ENCODE data around the gene CHTOP. TPM values are rescaled to one million over a fixed set of nuclear protein-coding genes. Genes with fewer than 3 reads are reported as not detected.

The CHTOP gene
- total and polyA plus RNA-seq, 4 donors, result 51.2 to 76.6 (median 58.4) TPM

- ATAC-seq (ENCODE audit: insufficient read depth, low FRiP score), result no peak
Observed at GRCh38 chr1:153646672-153647345, 12.9 kb downstream of the CHTOP start.

GRCh38 chr1:153647346-153647714, 13.5 kb downstream of the CHTOP start:
- no peaks in the 10 kb centered on the region for H3K9me3 ChIP-seq (ENCODE audit: control insufficient read depth in 4 of 4, insufficient read depth in 3 of 4, low read length in 3 of 4)
- no peak for ATAC-seq (ENCODE audit: insufficient read depth, low FRiP score)
- H3K27ac ChIP-seq (ENCODE audit: low read depth in 1 of 2, low read length in 1 of 2), result peak overlapping the region in 1 of 2 donors; percentile 13
- H3K4me1 ChIP-seq (ENCODE audit: control insufficient read depth in 5 of 5, insufficient read depth in 5 of 5, low read length in 5 of 5), result peaks cover 0 to 5% (median 0%) of the 10 kb centered on the region in 5 donors
- WGBS, 2 donors, result 69 to 73% methylated on average over 2 of the region's 2 CpGs
- DNase-seq, result peak in 1 of 3 donors; percentile 23
- no peak for TF ChIP-seq CTCF (IDR thresholded peaks at IDR 0.05; ENCODE audit: control extremely low read depth, extremely low read depth)
- no peak overlapping the region for H3K9ac ChIP-seq (ENCODE audit: insufficient read depth in 1 of 2, low read length in 2 of 2)
- no peaks in the 10 kb centered on the region for H3K27me3 ChIP-seq (ENCODE audit: control insufficient read depth in 3 of 3, insufficient read depth in 3 of 3, low read length in 2 of 3)
- H3K4me3 ChIP-seq, result no peak overlapping the region
- peaks cover 22 to 33% (median 23%) of the 10 kb centered on the region in 4 donors for H3K36me3 ChIP-seq (ENCODE audit: control insufficient read depth in 4 of 4, insufficient read depth in 4 of 4, low read length in 4 of 4)

More at GRCh38 chr1:153646672-153647345, 12.9 kb downstream of the CHTOP start:
- Histone ChIP-seq H3K9me3 (ENCODE audit: control insufficient read depth in 4 of 4, insufficient read depth in 3 of 4, low read length in 3 of 4) (no peaks in the 10 kb centered on the region), H3K9ac (ENCODE audit: insufficient read depth in 1 of 2, low read length in 2 of 2) (no peak overlapping the region), H3K36me3 (ENCODE audit: control insufficient read depth in 4 of 4, insufficient read depth in 4 of 4, low read length in 4 of 4) (peaks cover 25 to 38% (median 28%) of the 10 kb centered on the region in 4 donors), H3K27me3 (ENCODE audit: control insufficient read depth in 3 of 3, insufficient read depth in 3 of 3, low read length in 2 of 3) (no peaks in the 10 kb centered on the region), H3K4me3 (no peak overlapping the region), H3K27ac (ENCODE audit: low read depth in 1 of 2, low read length in 1 of 2) (peak overlapping the region in 1 of 2 donors; percentile 38), H3K4me1 (ENCODE audit: control insufficient read depth in 5 of 5, insufficient read depth in 5 of 5, low read length in 5 of 5) (peaks cover 0 to 5% (median 0%) of the 10 kb centered on the region in 5 donors)
- no peak for DNase-seq
- 51 to 75% methylated on average over 5 of the region's 5 CpGs for WGBS, 2 donors
- no peak for TF ChIP-seq CTCF (IDR thresholded peaks at IDR 0.05; ENCODE audit: control extremely low read depth, extremely low read depth)

GRCh38 chr1:153648000-153648643, 14.3 kb downstream of the CHTOP start:
- 91% methylated on average over 10 of the region's 10 CpGs for WGBS, 2 donors
- no peak for DNase-seq
- ATAC-seq (ENCODE audit: insufficient read depth, low FRiP score), result no peak
- Histone ChIP-seq H3K4me3 (no peak overlapping the region), H3K9me3 (ENCODE audit: control insufficient read depth in 4 of 4, insufficient read depth in 3 of 4, low read length in 3 of 4) (no peaks in the 10 kb centered on the region), H3K36me3 (ENCODE audit: control insufficient read depth in 4 of 4, insufficient read depth in 4 of 4, low read length in 4 of 4) (peaks cover 14 to 25% (median 21%) of the 10 kb centered on the region in 4 donors), H3K27me3 (ENCODE audit: control insufficient read depth in 3 of 3, insufficient read depth in 3 of 3, low read length in 2 of 3) (no peaks in the 10 kb centered on the region), H3K27ac (ENCODE audit: low read depth in 1 of 2, low read length in 1 of 2) (no peak overlapping the region), H3K4me1 (ENCODE audit: control insufficient read depth in 5 of 5, insufficient read depth in 5 of 5, low read length in 5 of 5) (peaks cover 0 to 5% (median 0%) of the 10 kb centered on the region in 5 donors), H3K9ac (ENCODE audit: insufficient read depth in 1 of 2, low read length in 2 of 2) (no peak overlapping the region)
- no peak for TF ChIP-seq CTCF (IDR thresholded peaks at IDR 0.05; ENCODE audit: control extremely low read depth, extremely low read depth)

All from lung (tissue), 12 donors.